Measurements from ENCODE around the gene CASP5. TPM values are rescaled to one million over a fixed set of nuclear protein-coding genes. Genes with fewer than 3 reads are reported as not detected.
"Not testable (repeated sequence)": the region's sequence is repeated elsewhere in the genome, so short reads cannot be mapped to it uniquely, and the experiment has no call there.

Gene CASP5
- polyA plus RNA-seq, 1 experiment = 0.07 TPM

DNA sequence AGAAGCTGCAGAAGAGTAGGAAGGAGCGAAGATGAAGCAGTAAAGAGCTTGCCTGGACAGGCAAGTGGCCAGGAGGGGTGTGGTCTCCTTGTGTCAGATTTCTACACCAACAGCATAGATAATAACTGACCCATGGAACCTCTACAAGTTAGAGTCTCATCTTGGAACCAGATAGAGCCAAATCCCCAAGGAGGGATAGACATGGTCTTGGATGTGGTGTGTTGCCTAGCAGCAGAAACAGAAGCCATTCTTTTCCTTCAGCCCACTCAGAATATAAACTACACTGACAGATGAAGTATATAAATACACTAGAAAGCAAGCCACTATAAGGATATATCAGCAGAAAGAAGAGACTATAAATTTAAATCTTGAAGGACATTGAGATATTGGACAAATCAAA is 26.5 kb upstream of the CASP5 start:
- CTCF ChIA-PET = interaction anchor here (0.6 kb wide), 1 partner anchor 344 kb away, joined by 3 read pairs; no protein-coding TSS in a partner anchor
- Histone ChIP-seq H3K27me3 (ENCODE audit: control insufficient read depth, insufficient read depth, low read length) (no peaks in the 10 kb centered on the region), H3K9me3 (ENCODE audit: control insufficient read depth, insufficient read depth, low read length) (no peaks in the 10 kb centered on the region), H3K4me3 (ENCODE audit: low read depth, low read length) (no peak overlapping the region), H3K27ac (ENCODE audit: low read depth, low read length) (no peak overlapping the region)
- POLR2A ChIA-PET = no interaction called here
- TF ChIP-seq, protein P1, sequence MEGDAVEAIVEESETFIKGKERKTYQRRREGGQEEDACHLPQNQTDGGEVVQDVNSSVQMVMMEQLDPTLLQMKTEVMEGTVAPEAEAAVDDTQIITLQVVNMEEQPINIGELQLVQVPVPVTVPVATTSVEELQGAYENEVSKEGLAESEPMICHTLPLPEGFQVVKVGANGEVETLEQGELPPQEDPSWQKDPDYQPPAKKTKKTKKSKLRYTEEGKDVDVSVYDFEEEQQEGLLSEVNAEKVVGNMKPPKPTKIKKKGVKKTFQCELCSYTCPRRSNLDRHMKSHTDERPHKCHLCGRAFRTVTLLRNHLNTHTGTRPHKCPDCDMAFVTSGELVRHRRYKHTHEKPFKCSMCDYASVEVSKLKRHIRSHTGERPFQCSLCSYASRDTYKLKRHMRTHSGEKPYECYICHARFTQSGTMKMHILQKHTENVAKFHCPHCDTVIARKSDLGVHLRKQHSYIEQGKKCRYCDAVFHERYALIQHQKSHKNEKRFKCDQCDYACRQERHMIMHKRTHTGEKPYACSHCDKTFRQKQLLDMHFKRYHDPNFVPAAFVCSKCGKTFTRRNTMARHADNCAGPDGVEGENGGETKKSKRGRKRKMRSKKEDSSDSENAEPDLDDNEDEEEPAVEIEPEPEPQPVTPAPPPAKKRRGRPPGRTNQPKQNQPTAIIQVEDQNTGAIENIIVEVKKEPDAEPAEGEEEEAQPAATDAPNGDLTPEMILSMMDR (IDR thresholded peaks at IDR 0.05; ENCODE audit: low read depth, low read length) = no peak
- DNase-seq (ENCODE audit: low read depth, low spot score) = no peak

DNA sequence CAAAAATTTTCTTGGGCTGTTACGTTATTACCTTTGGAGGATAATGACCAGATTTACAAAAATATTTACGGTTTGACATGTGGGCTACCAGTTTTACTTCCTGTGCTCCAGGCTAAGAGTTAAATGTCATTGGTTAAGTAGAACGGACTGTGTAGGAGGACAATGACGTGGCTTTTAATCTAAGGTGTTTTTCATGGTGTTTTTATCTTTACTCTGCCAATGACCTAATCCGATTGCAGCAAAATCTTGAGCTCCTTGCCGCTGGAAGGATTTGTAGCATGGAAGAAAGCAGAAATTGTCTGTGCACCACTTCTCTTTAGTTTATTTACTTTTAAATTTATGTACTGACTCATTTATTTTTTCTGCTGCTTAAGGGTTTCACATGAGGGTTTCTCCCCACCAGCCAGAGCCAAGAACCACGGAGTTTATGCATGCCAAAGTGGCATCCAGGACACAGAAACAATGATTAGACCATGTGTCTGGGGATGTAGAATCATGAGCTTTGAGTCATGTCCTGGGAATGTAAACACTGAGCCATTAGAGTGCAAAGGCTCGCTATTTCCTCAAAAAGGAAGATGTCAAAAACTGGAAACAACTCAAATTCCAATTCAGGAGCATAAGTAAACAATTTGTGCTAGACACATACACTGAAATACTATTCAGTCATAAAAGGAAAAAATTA is 24.1 kb upstream of the CASP5 start:
- no peak overlapping the region for H3K4me3 ChIP-seq (ENCODE audit: low read depth, low read length)
- CTCF ChIA-PET = no interaction called here
- no peaks in the 10 kb centered on the region for H3K9me3 ChIP-seq (ENCODE audit: control insufficient read depth, insufficient read depth, low read length)
- peak overlapping the region; percentile 49 for H3K27ac ChIP-seq (ENCODE audit: low read depth, low read length)
- TF ChIP-seq, protein P1 (IDR thresholded peaks at IDR 0.05; ENCODE audit: low read depth, low read length) = no peak
- H3K27me3 ChIP-seq (ENCODE audit: control insufficient read depth, insufficient read depth, low read length) = no peaks in the 10 kb centered on the region
- peak; percentile 99 for DNase-seq (ENCODE audit: low read depth, low spot score)
- POLR2A ChIA-PET = interaction anchor here (0.5 to 0.9 kb wide), 4 partner anchors 42 to 189 kb away, joined by 3 to 12 read pairs (median 3); no protein-coding TSS in a partner anchor

DNA sequence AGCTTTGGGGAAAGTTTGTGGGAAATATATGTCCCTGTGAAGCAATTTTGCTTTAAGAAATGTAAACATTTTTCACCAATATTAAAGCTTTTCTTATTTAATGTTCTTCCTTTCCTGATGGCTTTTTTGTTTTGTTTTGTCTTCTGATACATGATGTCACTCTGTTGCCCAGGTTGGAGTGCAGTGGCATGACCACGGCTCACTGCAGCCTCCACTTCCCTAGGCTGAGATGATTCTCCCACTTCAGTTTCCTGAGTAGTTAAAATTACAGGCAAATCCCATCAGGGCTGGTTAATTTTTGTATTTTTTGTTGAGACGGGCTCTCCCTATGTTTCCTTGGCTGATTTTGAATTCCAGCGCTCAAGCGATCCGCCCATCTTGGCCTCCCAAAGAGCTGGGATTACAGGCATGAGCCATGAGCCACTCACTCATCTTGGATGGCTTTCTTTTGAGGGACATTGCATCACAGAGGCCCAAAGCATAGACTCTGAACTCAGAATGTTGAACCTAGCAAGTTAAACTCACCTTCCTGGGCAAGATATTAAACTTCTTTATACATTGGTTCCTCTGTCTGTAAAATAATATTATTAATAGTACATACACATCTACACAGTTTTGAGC is 22.8 kb upstream of the CASP5 start:
- ChIA-PET POLR2A (interaction anchor here (1.0 kb wide), 1 partner anchor 10 kb away, joined by 3 read pairs; the partner anchor contains the start of gene CASP1), CTCF (no interaction called here)
- Histone ChIP-seq H3K27ac (ENCODE audit: low read depth, low read length) (peak overlapping the region; percentile 70), H3K9me3 (ENCODE audit: control insufficient read depth, insufficient read depth, low read length) (no peaks in the 10 kb centered on the region), H3K4me3 (ENCODE audit: low read depth, low read length) (no peak overlapping the region), H3K27me3 (ENCODE audit: control insufficient read depth, insufficient read depth, low read length) (no peaks in the 10 kb centered on the region)
- no peak for DNase-seq (ENCODE audit: low read depth, low spot score)
- TF ChIP-seq, protein P1 (IDR thresholded peaks at IDR 0.05; ENCODE audit: low read depth, low read length) = no peak

DNA sequence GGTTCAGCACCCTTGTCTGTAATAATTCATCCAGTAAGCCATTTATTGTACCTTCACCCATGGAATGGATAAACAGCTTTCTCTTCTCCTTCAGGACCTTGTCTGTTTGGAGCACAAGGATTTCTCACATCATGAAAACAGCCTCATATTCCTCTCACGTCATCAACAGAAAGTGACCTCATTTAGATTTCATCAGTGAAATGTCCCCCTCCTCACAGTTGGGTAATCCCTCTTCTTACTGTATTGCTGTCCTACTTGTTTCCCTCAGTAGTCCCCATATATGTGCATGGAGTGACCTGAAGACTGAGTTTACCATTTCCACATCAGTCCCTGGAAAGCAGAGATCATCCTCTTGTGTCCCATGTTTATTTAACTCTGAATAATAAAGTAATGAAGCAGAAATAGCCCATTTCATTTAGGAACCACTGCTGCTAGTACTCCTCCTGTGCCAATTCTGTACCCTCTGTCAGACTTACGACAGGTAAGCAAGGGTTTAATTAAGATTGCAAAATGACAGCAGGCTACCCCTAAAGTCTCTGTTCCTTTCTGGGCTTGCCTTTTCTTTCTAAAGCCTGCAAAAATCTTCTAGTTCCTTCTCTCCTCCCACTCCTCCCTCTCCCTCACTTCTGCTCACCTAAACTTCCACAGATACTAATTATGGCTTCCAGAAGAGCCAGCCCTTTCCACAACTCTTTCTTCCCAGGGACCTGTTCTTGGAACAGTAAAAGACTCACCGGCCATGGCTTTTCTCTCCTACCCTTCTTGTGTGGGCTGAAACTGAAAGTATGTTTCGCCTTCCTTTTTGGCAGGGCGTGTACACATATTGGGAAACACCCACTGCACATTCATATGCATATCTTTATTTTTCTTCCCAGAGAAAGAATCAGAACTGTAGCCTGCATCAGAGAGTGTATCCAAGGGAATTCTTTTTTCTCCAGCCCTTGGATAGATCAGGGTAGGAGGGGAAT is 21.9 kb upstream of the CASP5 start, which contains the start of gene CARD16:
Gene CARD16 (minus strand): TSS at position 779 of the 968 bp plus-strand sequence. CDS start 38 bp downstream, at position 741.
- H3K9me3 ChIP-seq (ENCODE audit: control insufficient read depth, insufficient read depth, low read length); CTCF ChIA-PET; POLR2A ChIA-PET; H3K27me3 ChIP-seq (ENCODE audit: control insufficient read depth, insufficient read depth, low read length): not testable (repeated sequence)
- H3K4me3 ChIP-seq (ENCODE audit: low read depth, low read length) = peak within 1 kb of the TSS; percentile 63
- peak; percentile 44 for DNase-seq (ENCODE audit: low read depth, low spot score)
- H3K27ac ChIP-seq (ENCODE audit: low read depth, low read length) = peak within 1 kb of the TSS; percentile 70

DNA sequence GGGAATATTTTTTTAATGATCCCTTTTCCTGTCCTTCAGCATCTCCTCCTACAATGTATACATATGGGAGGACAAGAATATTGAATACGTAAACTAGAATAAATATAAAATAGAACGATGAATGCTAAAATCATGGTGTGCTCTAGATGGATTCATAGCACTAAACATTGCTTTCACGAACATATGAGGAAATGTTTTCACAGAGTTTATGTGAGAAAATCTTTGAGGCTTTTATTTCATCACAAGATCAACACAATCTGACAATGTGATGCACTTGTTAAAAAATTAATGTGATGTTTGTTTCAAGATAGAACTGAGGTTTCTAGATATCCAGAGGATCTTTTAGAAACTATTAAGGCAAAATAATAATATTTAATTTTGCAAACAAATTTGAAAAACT is 19.2 kb upstream of the CASP5 start:
- Histone ChIP-seq H3K9me3 (ENCODE audit: control insufficient read depth, insufficient read depth, low read length) (peaks cover 6% of the 10 kb centered on the region; the same call in 1 of the 2 replicates), H3K4me3 (ENCODE audit: low read depth, low read length) (peak overlapping the region; percentile 63; the same call in 1 of the 2 replicates), H3K27ac (ENCODE audit: low read depth, low read length) (no peak overlapping the region), H3K27me3 (ENCODE audit: control insufficient read depth, insufficient read depth, low read length) (no peaks in the 10 kb centered on the region)
- no peak for DNase-seq (ENCODE audit: low read depth, low spot score)
- POLR2A ChIA-PET = no interaction called here
- TF ChIP-seq, protein P1 (IDR thresholded peaks at IDR 0.05; ENCODE audit: low read depth, low read length) = no peak
- CTCF ChIA-PET = no interaction called here

All from AG04450 (cell line).